Osteoblast (primary cell): Measurements from ENCODE around the gene KMT2E. TPM values are rescaled to one million over a fixed set of nuclear protein-coding genes. Genes with fewer than 3 reads are reported as not detected.

ENCODE experiments used
- DNase-seq: peaks from one replicate; pipeline ENCODE4 v3.0.0; 2011; ENCODE audit warnings: low spot score, mixed read lengths; ENCODE audit not compliant: insufficient read length; ENCODE audit errors: missing footprints
- H2AFZ ChIP-seq: 2 replicates; pipeline ENCODE4 v1.6.0; 2011; ENCODE audit warnings: mild to moderate bottlenecking, low read length
- H3K27ac ChIP-seq: 2 replicates; pipeline ENCODE4 v1.5.1; 2011; ENCODE audit warnings: mild to moderate bottlenecking, low read depth, low read length, moderate library complexity
- H3K27me3 ChIP-seq: 2 replicates; pipeline ENCODE4 v1.6.0; 2012; ENCODE audit warnings: mild to moderate bottlenecking, control low read depth, inconsistent platforms, low read length, moderate library complexity; ENCODE audit not compliant: insufficient read depth
- H3K36me3 ChIP-seq: 2 replicates; pipeline ENCODE4 v1.5.1; 2011; ENCODE audit warnings: mild to moderate bottlenecking, low read length, control low read depth, moderate library complexity; ENCODE audit not compliant: insufficient read depth
- H3K4me1 ChIP-seq: 2 replicates; pipeline ENCODE4 v1.5.1; 2011; ENCODE audit warnings: mild to moderate bottlenecking, low read length, control low read depth, moderate library complexity; ENCODE audit not compliant: insufficient read depth
- H3K4me2 ChIP-seq: 2 replicates; pipeline ENCODE4 v1.6.0; 2011; ENCODE audit warnings: mild to moderate bottlenecking, low read length; ENCODE audit not compliant: insufficient read depth
- H3K4me3 ChIP-seq: fragments of 200-600 bp; sonication (generic); 3 replicates; pipeline ENCODE4 v1.5.1; 2012; ENCODE audit warnings: mild to moderate bottlenecking, low read length, inconsistent platforms; ENCODE audit not compliant: insufficient read depth
- H3K79me2 ChIP-seq: 2 replicates; pipeline ENCODE4 v1.6.0; 2012; ENCODE audit warnings: mild to moderate bottlenecking, low read length, control low read depth, inconsistent platforms; ENCODE audit not compliant: insufficient read depth
- H3K9me3 ChIP-seq: 2 replicates; pipeline ENCODE4 v1.5.1; 2011; ENCODE audit warnings: low read depth, low read length, control low read depth
- H4K20me1 ChIP-seq: 2 replicates; pipeline ENCODE4 v1.6.0; 2012; ENCODE audit warnings: mild to moderate bottlenecking, low read length, control low read depth; ENCODE audit not compliant: insufficient read depth
- total RNA-seq: library from RNA; depleted of rRNA; stranded (reverse); fragments of >200 nt; gene quantifications from 2 replicates; pipeline ENCODE4 v1.2.3, GENCODE V29; 2012
- TF ChIP-seq, protein P1 (sequence below): IDR thresholded peaks from 2 replicates; pipeline ENCODE4 v1.5.1; 2011; ENCODE audit warnings: mild to moderate bottlenecking, low read depth, low read length, moderate library complexity; ENCODE audit errors: extremely low read depth

KMT2E gene
- total RNA-seq, 1 donor: 124 TPM

DNA sequence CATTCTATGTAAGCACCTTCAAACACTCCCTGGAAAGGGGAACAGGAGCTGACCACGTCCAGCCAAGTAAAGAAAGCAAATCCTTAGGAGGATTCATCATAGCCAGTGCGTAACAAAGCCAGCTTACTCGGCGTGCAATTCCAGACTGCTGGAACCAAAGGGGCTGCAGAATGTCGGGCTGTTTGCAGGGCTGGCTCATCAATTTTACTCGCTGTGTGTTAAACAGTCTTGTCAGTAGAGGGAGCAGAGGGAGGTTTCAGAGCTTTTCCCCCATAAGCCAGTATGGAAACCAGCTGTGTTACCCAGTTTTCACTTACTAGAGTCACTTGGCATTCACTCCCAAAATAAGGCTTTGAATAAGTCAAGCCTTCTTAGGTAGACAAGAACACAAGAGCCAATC lies 127.1 kb downstream of the KMT2E start:
- Histone ChIP-seq H3K36me3 (peaks cover 21% of the 10 kb centered on the region), H3K4me1 (no peaks in the 10 kb centered on the region), H4K20me1 (peaks cover 10% of the 10 kb centered on the region), H3K27ac (no peak overlapping the region), H2AFZ (no peak overlapping the region), H3K4me3 (no peak overlapping the region), H3K4me2 (no peak overlapping the region), H3K9me3 (no peaks in the 10 kb centered on the region), H3K79me2 (peaks cover 22% of the 10 kb centered on the region), H3K27me3 (no peaks in the 10 kb centered on the region)
- TF ChIP-seq, protein P1, sequence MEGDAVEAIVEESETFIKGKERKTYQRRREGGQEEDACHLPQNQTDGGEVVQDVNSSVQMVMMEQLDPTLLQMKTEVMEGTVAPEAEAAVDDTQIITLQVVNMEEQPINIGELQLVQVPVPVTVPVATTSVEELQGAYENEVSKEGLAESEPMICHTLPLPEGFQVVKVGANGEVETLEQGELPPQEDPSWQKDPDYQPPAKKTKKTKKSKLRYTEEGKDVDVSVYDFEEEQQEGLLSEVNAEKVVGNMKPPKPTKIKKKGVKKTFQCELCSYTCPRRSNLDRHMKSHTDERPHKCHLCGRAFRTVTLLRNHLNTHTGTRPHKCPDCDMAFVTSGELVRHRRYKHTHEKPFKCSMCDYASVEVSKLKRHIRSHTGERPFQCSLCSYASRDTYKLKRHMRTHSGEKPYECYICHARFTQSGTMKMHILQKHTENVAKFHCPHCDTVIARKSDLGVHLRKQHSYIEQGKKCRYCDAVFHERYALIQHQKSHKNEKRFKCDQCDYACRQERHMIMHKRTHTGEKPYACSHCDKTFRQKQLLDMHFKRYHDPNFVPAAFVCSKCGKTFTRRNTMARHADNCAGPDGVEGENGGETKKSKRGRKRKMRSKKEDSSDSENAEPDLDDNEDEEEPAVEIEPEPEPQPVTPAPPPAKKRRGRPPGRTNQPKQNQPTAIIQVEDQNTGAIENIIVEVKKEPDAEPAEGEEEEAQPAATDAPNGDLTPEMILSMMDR: peak; percentile 56
- DNase-seq: peak; percentile 62

DNA sequence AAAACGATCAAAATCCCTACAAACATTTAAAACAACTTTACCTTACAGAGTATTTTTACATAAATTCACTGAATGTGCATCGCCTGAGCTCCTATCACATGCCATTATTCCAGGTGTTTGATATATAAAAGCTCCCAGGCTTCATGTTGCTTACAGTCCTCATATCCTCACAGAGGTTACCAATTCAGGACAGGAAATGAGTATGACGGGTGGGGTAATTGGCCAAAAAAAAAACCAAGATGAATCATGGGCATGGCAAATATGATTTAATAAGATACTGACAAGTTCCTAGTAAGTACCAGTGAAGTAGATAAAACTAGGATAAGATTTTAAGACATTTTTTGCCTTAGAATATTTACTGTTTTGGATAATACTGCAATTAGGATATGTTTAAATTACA lies 135.8 kb downstream of the KMT2E start:
- peaks cover 13% of the 10 kb centered on the region for H4K20me1 ChIP-seq

DNA sequence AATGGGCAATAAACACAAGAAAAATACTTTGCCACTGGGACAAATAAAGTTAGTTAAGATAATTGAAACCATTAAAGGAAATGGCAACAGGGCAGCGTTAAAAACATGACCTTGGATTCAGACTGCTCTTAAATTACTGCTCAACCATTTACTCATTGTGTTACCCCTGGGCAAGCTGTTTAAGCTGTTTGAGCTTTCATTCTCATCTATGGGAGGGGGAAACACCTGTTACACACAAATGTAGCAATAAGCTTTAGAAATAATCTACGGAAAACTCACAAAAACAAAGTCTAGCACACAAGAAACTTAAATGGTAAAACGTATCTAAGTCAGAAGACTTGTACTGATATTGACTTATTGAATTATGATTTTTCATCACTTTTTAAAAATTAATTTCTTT lies 137.1 kb downstream of the KMT2E start:
- H3K4me2 ChIP-seq: no peak overlapping the region
- H4K20me1 ChIP-seq: peaks cover 15% of the 10 kb centered on the region
- H3K4me3 ChIP-seq: no peak overlapping the region
- no peak overlapping the region for H2AFZ ChIP-seq
- H3K79me2 ChIP-seq: peaks cover 11% of the 10 kb centered on the region
- TF ChIP-seq, protein P1: no peak
- H3K9me3 ChIP-seq: no peaks in the 10 kb centered on the region
- no peaks in the 10 kb centered on the region for H3K27me3 ChIP-seq
- H3K36me3 ChIP-seq: peaks cover 4% of the 10 kb centered on the region
- H3K27ac ChIP-seq: no peak overlapping the region
- peaks cover 11% of the 10 kb centered on the region for H3K4me1 ChIP-seq
- no peak for DNase-seq

More for the DNA sequence above, 135.8 kb downstream of the KMT2E start:
- DNase-seq: peak; percentile 47
- Histone ChIP-seq H3K4me2 (no peak overlapping the region), H3K4me3 (no peak overlapping the region), H3K27me3 (no peaks in the 10 kb centered on the region), H3K36me3 (no peaks in the 10 kb centered on the region), H3K27ac (peak overlapping the region; percentile 21), H3K4me1 (peaks cover 11% of the 10 kb centered on the region), H2AFZ (no peak overlapping the region), H3K9me3 (no peaks in the 10 kb centered on the region), H3K79me2 (peaks cover 8% of the 10 kb centered on the region)
- TF ChIP-seq, protein P1: no peak

DNA sequence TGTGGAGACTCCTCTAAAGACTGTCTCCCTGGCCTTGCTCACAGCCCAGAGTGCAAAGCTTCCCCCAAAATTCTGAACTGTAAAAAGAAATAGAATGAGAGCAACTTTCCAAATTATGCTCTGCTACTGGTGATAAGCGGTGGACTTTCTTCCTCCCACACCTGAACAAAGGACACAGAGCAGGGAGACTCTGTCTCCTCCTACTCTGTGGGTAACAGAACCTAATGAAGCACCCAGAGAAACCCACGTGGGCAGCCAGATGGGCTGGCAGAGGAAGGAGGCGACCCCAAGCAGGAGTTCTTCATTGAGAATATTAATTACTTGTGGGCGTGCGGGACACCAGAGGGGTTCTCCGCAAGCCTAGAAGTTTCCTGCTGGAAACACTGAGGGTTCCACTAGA lies 139.5 kb downstream of the KMT2E start:
- Histone ChIP-seq H3K79me2 (peaks cover 10% of the 10 kb centered on the region), H3K4me3 (no peak overlapping the region), H4K20me1 (peaks cover 15% of the 10 kb centered on the region), H3K9me3 (no peaks in the 10 kb centered on the region), H3K4me2 (no peak overlapping the region), H3K36me3 (peaks cover 4% of the 10 kb centered on the region), H3K4me1 (peaks cover 11% of the 10 kb centered on the region), H2AFZ (no peak overlapping the region), H3K27me3 (no peaks in the 10 kb centered on the region), H3K27ac (no peak overlapping the region)
- DNase-seq: no peak
- TF ChIP-seq, protein P1: no peak
